K562 (cell line): ENCODE results near the gene SH3BP4. TPM values are rescaled to one million over a fixed set of nuclear protein-coding genes. Genes with fewer than 3 reads are reported as not detected.

Experiments used
- ATAC-seq: fragments of 200-7000 bp; cut with Tn5 transposase; 3 replicates; pipeline ENCODE4 v1.9.1; 2020; ENCODE audit warnings: moderate library complexity
- BruUV-seq: library from RNA; stranded (reverse); fragments of 400-500 nt; replicated peaks from 2 replicates; lab custom pipeline; 2021; lab: Mats Ljungman, UMichigan
- CTCF ChIA-PET: fragments of 300-600 bp; formaldehyde crosslinking; extraction: SDS; loops from one replicate; lab custom pipeline; 2021; ENCODE audit warnings: low intra/inter-chr PET ratio; lab: Yijun Ruan, JAX
- POLR2A ChIA-PET: fragments of 300-600, 350-650 bp; sonication (Branson Sonifier 250); formaldehyde crosslinking; extraction: SDS; loops from one replicate; lab custom pipeline; 2021; ENCODE audit warnings: antibody characterized with exemption, inconsistent platforms; lab: Yijun Ruan, JAX
- DNase-seq, 4 experiments: peaks; one replicate each; pipeline versions ENCODE4 v3.0.0 to v3.0.0-alpha.2; 2011 to 2018; ENCODE audit warnings: low spot score in 3 of 4, mixed read lengths in 3 of 4; ENCODE audit errors: extremely low read depth in 1 of 4
- FAIRE-seq: peaks from 2 replicates; lab custom pipeline; 2011; peaks lifted over from hg19 to GRCh38; lab: Jason Lieb, UNC
- H2AFZ ChIP-seq: 2 replicates; pipeline ENCODE4 v1.6.0; 2011; ENCODE audit warnings: low read depth, low read length, control low read depth, inconsistent platforms
- H3K27ac ChIP-seq: fragments of 200-600 bp; 3 replicates; pipeline ENCODE4 v1.8.0; 2011; ENCODE audit warnings: low read depth, mild to moderate bottlenecking, control low read depth, inconsistent platforms, low read length, moderate library complexity, mixed read lengths; ENCODE audit errors: extremely low read depth
- H3K27me3 ChIP-seq, 2 experiments: fragments of 300-600 bp in 1 of 2; 2 replicates in 1 of 2; 3 replicates in 1 of 2; pipeline versions ENCODE4 v1.6.0 to v1.8.0; 2011; ENCODE audit warnings: inconsistent platforms in 2 of 2, low read length in 2 of 2, mild to moderate bottlenecking in 1 of 2, mixed read lengths in 1 of 2, moderate library complexity in 1 of 2; ENCODE audit not compliant: control insufficient read depth in 2 of 2, insufficient read depth in 2 of 2
- H3K36me3 ChIP-seq: fragments of 300-600 bp; 3 replicates; pipeline ENCODE4 v1.8.0; 2011; ENCODE audit warnings: mild to moderate bottlenecking, low read length, inconsistent platforms; ENCODE audit not compliant: control insufficient read depth, insufficient read depth
- H3K4me1 ChIP-seq, 2 experiments: fragments of 200-600 bp in 1 of 2; replicated peaks in 1 of 2; 2 replicates in 1 of 2; 3 replicates in 1 of 2; pipeline versions ENCODE4 v1.5.1 to v1.8.0; 2011; ENCODE audit warnings: inconsistent platforms in 2 of 2, low read length in 2 of 2, mild to moderate bottlenecking in 1 of 2, mixed read lengths in 1 of 2, moderate library complexity in 1 of 2; ENCODE audit not compliant: control insufficient read depth in 2 of 2, insufficient read depth in 2 of 2
- H3K4me2 ChIP-seq: 2 replicates; pipeline ENCODE4 v1.6.1; 2011; ENCODE audit warnings: low read length, control low read depth, inconsistent platforms, mixed read lengths; ENCODE audit not compliant: insufficient read depth
- H3K4me3 ChIP-seq: fragments of 200-600 bp; sonication (generic), shearing (Covaris generic); 2 replicates; pipeline ENCODE4 v1.5.1; 2016; ENCODE audit warnings: control low read depth, inconsistent platforms
- H3K79me2 ChIP-seq: fragments of 200-600 bp; 3 replicates; pipeline ENCODE4 v1.8.0; 2011; ENCODE audit warnings: low read length, inconsistent platforms; ENCODE audit not compliant: control insufficient read depth, insufficient read depth
- H3K9ac ChIP-seq, 2 experiments: 2 replicates each; pipeline versions ENCODE4 v1.6.0 to v1.6.1; 2011; ENCODE audit warnings: low read depth in 2 of 2, low read length in 2 of 2, control low read depth in 1 of 2, inconsistent platforms in 1 of 2, mild to moderate bottlenecking in 1 of 2, mixed read lengths in 1 of 2; ENCODE audit not compliant: insufficient read depth in 1 of 2
- H3K9me1 ChIP-seq: one replicate; pipeline ENCODE4 v1.6.0; 2011; ENCODE audit warnings: inconsistent platforms, mild to moderate bottlenecking, low read length, moderate library complexity; ENCODE audit not compliant: control insufficient read depth, insufficient read depth
- H3K9me3 ChIP-seq: replicated peaks from 2 replicates; pipeline ENCODE4 v1.5.1; 2011; ENCODE audit warnings: low read depth, low read length, inconsistent platforms; ENCODE audit not compliant: control insufficient read depth, insufficient read depth
- H4K20me1 ChIP-seq: replicated peaks from 2 replicates; pipeline ENCODE4 v1.6.1; 2011; ENCODE audit warnings: low read length, inconsistent platforms, mixed read lengths; ENCODE audit not compliant: control insufficient read depth, insufficient read depth
- BDP1 ChIP-seq: IDR thresholded peaks from 3 replicates; pipeline ENCODE4 v1.6.1; 2011; ENCODE audit not compliant: insufficient read length, insufficient read depth
- HNRNPK ChIP-seq: fragments of 200-400 bp; formaldehyde crosslinking; IDR thresholded peaks from one replicate; pipeline ENCODE4 v1.6.1; 2018; ENCODE audit warnings: mild to moderate bottlenecking, low read depth, low read length; ENCODE audit not compliant: poor library complexity, severe bottlenecking
- HOXB6 ChIP-seq: fragments of 250-450 bp; sonication (Bioruptor Pico); IDR thresholded peaks from 2 replicates; pipeline ENCODE4 v1.5.1; 2022; ENCODE audit warnings: mild to moderate bottlenecking, borderline replicate concordance
- ILK ChIP-seq: fragments of 450-650 bp; IDR thresholded peaks from 2 replicates; pipeline ENCODE4 v1.6.1; 2016; ENCODE audit warnings: missing genetic modification characterization, low read depth, mild to moderate bottlenecking, missing compliant biosample characterization, moderate library complexity, borderline replicate concordance
- IRF2 ChIP-seq: sonication (generic); formaldehyde crosslinking; IDR thresholded peaks from 2 replicates; pipeline ENCODE4 v1.8.1; 2022; ENCODE audit warnings: mild to moderate bottlenecking, missing genetic modification reagents
- MECOM ChIP-seq: fragments of 250-450 bp; sonication (Bioruptor Pico); IDR thresholded peaks from 2 replicates; pipeline ENCODE4 v1.8.0; 2022; ENCODE audit warnings: inconsistent platforms
- PHF8 ChIP-seq: fragments of 200-600 bp; sonication (generic); IDR thresholded peaks from 2 replicates; pipeline ENCODE4 v1.6.1; 2012; ENCODE audit warnings: mixed run types, mild to moderate bottlenecking, inconsistent platforms, low read length, moderate library complexity, borderline replicate concordance
- SIN3A ChIP-seq, 2 experiments: fragments of 150-350 bp in 1 of 2; IDR thresholded peaks; 2 replicates each; pipeline ENCODE4 v1.6.1; 2011 to 2016; ENCODE audit warnings: borderline replicate concordance in 2 of 2, low read depth in 2 of 2, low read length in 2 of 2, mild to moderate bottlenecking in 2 of 2, moderate library complexity in 2 of 2; ENCODE audit not compliant: control insufficient read depth in 1 of 2
- SIRT6 ChIP-seq: IDR thresholded peaks from one replicate; pipeline ENCODE4 v1.6.1; 2012; ENCODE audit warnings: low read depth, mild to moderate bottlenecking, control low read depth, inconsistent platforms, low read length, moderate library complexity
- SRSF3 ChIP-seq: fragments of 200-400 bp; formaldehyde crosslinking; IDR thresholded peaks from 2 replicates; pipeline ENCODE4 v1.6.1; 2016; ENCODE audit warnings: mild to moderate bottlenecking, low read length, moderate library complexity; ENCODE audit not compliant: insufficient read depth
- ZNF224 ChIP-seq: sonication (generic); formaldehyde crosslinking; IDR thresholded peaks from 2 replicates; pipeline ENCODE4 v1.8.0; 2022; ENCODE audit warnings: mild to moderate bottlenecking, missing genetic modification reagents
- ZNF23 ChIP-seq: fragments of 250-450 bp; sonication (Bioruptor Pico); IDR thresholded peaks from 2 replicates; pipeline ENCODE4 v1.4.0; 2020; ENCODE audit warnings: mild to moderate bottlenecking
- ZNF311 ChIP-seq: fragments of 250-450 bp; sonication (Bioruptor Pico); IDR thresholded peaks from 2 replicates; pipeline ENCODE4 v1.4.0; 2020; ENCODE audit warnings: mild to moderate bottlenecking, moderate library complexity
- ZNF586 ChIP-seq: fragments of 450-650 bp; formaldehyde crosslinking; conservative IDR thresholded peaks from 2 replicates; pipeline ENCODE4 v1.4.0; 2020; ENCODE audit warnings: mild to moderate bottlenecking, moderate library complexity
- ZNF696 ChIP-seq: fragments of 250-450 bp; sonication (Bioruptor Pico); conservative IDR thresholded peaks from 2 replicates; pipeline ENCODE4 v1.4.0; 2020; ENCODE audit warnings: mild to moderate bottlenecking, moderate library complexity
- WGBS: fragments of 100-300 bp; shearing (Covaris generic); methylation state at CpG from one replicate; pipeline ENCODE4 v1.1.6; 2016; ENCODE audit warnings: low coverage, mixed read lengths; ENCODE audit not compliant: insufficient coverage; ENCODE audit errors: missing lambda C conversion rate; 5-methylcytosine and 5-hydroxymethylcytosine counted together
- in situ Hi-C: fragments of 300-500 bp; cut with MboI; formaldehyde crosslinking; loops from 4 replicates; pipeline ENCODE4 v1.15.0; 2018; ENCODE audit warnings: inconsistent platforms, mixed read lengths
- intact Hi-C: fragments of 100-400 bp; cut with micrococcal nuclease; formaldehyde crosslinking; loops from 2 replicates; pipeline ENCODE4 v1.14.2; 2022
- polyA plus RNA-seq, 8 experiments: library from polyadenylated mRNA; depleted of rRNA in 4 of 8; stranded (reverse) in 5 of 8; unstranded in 3 of 8; fragments of >200 nt; fragmentation: Nextera tagmentation in 2 of 8; fragmentation: Illumina TruSeq in 1 of 8; extraction: Ambion mirVana in 2 of 8; extraction: Trizol in 1 of 8; gene quantifications; 2 replicates each; pipeline versions ENCODE4 v1.2.1 to v1.2.3, GENCODE V29; 2011 to 2014; ENCODE audit warnings: inconsistent platforms in 1 of 8, missing spikeins in 1 of 8
- total RNA-seq, 7 experiments: library from RNA; depleted of rRNA in 6 of 7; stranded (reverse); fragments of >200 nt in 6 of 7; fragmentation: Illumina TruSeq in 2 of 7; extraction: Trizol in 2 of 7; gene quantifications; 2 replicates each; pipeline versions ENCODE4 v1.2.1 to v1.2.3, GENCODE V29; 2011 to 2021; ENCODE audit warnings: low replicate concordance in 1 of 7
- TF ChIP-seq, protein P1 (sequence below), 2 experiments: fragments of 450-650 bp in 1 of 2; sonication (generic) in 1 of 2; formaldehyde crosslinking; conservative IDR thresholded peaks; 2 replicates each; pipeline versions ENCODE4 v1.4.0 to v1.8.1; 2020 to 2022; ENCODE audit warnings: mild to moderate bottlenecking in 1 of 2, missing genetic modification reagents in 1 of 2
- TF ChIP-seq, protein P2 (sequence below): sonication (generic); formaldehyde crosslinking; IDR thresholded peaks from 2 replicates; pipeline ENCODE4 v1.4.0; 2020; ENCODE audit warnings: mild to moderate bottlenecking, missing genetic modification reagents

Gene SH3BP4
- total and polyA plus RNA-seq, 9 of the 15 experiments (the other 6 are each of a cell fraction or from before 2014, with no cell fraction given) = 0.03 to 0.28 (median 0.27) TPM; not detected in 6

DNA sequence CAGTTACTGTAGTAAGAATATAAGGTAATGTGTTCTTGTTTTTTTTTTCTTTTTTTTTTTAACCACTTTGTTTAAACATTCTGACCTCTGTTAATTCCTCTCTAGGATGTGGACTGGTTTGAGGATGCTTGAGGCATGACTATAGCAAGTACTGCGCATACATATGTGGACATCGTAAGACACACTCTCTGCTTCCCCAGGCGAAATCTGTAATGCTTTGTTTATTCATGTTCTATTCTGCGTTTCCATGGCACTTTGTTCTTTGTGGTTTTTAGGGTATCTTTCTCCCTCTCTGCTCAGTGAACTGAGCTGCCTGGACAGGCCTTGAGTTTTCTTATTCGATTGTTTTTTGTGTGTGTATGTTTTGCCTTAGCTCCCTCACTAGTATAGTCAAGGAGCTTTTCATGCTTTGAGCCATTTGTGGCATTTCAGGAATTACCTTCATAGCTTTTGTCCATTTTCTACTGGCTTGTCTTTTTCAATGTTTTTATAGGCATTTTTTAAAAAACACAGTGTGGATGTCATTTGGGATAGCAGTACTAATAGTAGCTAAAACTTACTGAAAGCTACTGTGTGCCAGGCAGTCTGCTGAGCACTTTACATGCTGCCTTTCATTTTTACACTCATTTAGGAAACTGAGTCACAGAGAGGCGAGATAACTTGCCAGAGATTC is 1.9 kb upstream of the SH3BP4 start:
- intact Hi-C loops (no loop called here), in situ Hi-C loops (no loop called here)
- no peaks in the 10 kb centered on the region for H3K79me2 ChIP-seq
- H4K20me1 ChIP-seq = no peaks in the 10 kb centered on the region
- H3K4me2 ChIP-seq = no peak overlapping the region
- no peaks in the 10 kb centered on the region for H3K36me3 ChIP-seq
- no peak overlapping the region for H3K27ac ChIP-seq
- peaks cover 0 to 15% of the 10 kb centered on the region in 2 experiments; a peak in 3 of 5 replicates for H3K27me3 ChIP-seq
- ChIA-PET POLR2A (no interaction called here), CTCF (no interaction called here)
- no TSS peak for BruUV-seq
- no peaks in the 10 kb centered on the region for H3K4me1 ChIP-seq
- FAIRE-seq (no peak), DNase-seq (no peak), ATAC-seq (no peak)
- TF ChIP-seq ZNF23 (CRISPR knock-in tag) = no peak
- no peak for TF ChIP-seq SIRT6
- no peak for TF ChIP-seq HOXB6 (CRISPR knock-in tag)
- no peak for TF ChIP-seq SIN3A (IDR thresholded peaks at IDR 0.05; ENCODE audit: borderline replicate concordance in 2 of 2, control insufficient read depth in 1 of 2, low read depth in 2 of 2, low read length in 2 of 2)
- no peak for TF ChIP-seq ILK
- TF ChIP-seq MECOM (CRISPR knock-in tag) = no peak
- TF ChIP-seq, protein P1, sequence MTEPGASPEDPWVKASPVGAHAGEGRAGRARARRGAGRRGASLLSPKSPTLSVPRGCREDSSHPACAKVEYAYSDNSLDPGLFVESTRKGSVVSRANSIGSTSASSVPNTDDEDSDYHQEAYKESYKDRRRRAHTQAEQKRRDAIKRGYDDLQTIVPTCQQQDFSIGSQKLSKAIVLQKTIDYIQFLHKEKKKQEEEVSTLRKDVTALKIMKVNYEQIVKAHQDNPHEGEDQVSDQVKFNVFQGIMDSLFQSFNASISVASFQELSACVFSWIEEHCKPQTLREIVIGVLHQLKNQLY (CRISPR knock-in tag; conservative IDR thresholded peaks at IDR 0.05) = no peak
- no peak for TF ChIP-seq HNRNPK
- TF ChIP-seq SRSF3 = no peak
- TF ChIP-seq ZNF311 (CRISPR knock-in tag) = no peak
- TF ChIP-seq, protein P2, sequence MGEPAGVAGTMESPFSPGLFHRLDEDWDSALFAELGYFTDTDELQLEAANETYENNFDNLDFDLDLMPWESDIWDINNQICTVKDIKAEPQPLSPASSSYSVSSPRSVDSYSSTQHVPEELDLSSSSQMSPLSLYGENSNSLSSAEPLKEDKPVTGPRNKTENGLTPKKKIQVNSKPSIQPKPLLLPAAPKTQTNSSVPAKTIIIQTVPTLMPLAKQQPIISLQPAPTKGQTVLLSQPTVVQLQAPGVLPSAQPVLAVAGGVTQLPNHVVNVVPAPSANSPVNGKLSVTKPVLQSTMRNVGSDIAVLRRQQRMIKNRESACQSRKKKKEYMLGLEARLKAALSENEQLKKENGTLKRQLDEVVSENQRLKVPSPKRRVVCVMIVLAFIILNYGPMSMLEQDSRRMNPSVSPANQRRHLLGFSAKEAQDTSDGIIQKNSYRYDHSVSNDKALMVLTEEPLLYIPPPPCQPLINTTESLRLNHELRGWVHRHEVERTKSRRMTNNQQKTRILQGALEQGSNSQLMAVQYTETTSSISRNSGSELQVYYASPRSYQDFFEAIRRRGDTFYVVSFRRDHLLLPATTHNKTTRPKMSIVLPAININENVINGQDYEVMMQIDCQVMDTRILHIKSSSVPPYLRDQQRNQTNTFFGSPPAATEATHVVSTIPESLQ (CRISPR knock-in tag) = no peak
- TF ChIP-seq IRF2 (CRISPR knock-in tag) = no peak
- no peak for TF ChIP-seq ZNF696
- no peak for TF ChIP-seq ZNF224 (CRISPR knock-in tag)
- TF ChIP-seq ZNF586 (CRISPR knock-in tag) = no peak
- TF ChIP-seq PHF8 = no peak
- no peak for TF ChIP-seq BDP1
- H3K9ac ChIP-seq = no peak overlapping the region
- H2AFZ ChIP-seq = no peak overlapping the region
- no peaks in the 10 kb centered on the region for H3K9me1 ChIP-seq
- H3K9me3 ChIP-seq = no peaks in the 10 kb centered on the region
- 0% methylated on average over 6 of the region's 6 CpGs for WGBS
- no peak overlapping the region for H3K4me3 ChIP-seq
